22Rv1 (cell line): ENCODE results near the gene MAP2K4.

Experiments
- CTCF ChIP-seq: fragments of 450-650 bp; IDR thresholded peaks from 2 replicates; pipeline ENCODE4 v1.5.1; 2017; ENCODE audit warnings: mild to moderate bottlenecking
- ZFX ChIP-seq: fragments of 450-650 bp; IDR thresholded peaks from 2 replicates; pipeline ENCODE4 v1.6.1; 2017; ENCODE audit warnings: antibody characterized with exemption, borderline replicate concordance

- TF ChIP-seq CTCF = no peak
- TF ChIP-seq ZFX = no peak
Observed at GRCh38 chr17:11999696-12000095, 21.0 kb upstream of the MAP2K4 start.
